ENCODE data around the gene DCDC2C.

Gene DCDC2C

GRCh38 chr2:3661149-3661660 lies 42.2 kb upstream of the DCDC2C start:
- H3K27ac ChIP-seq (ENCODE audit: extremely low read depth, low read depth, low read length) = no peak overlapping the region
- no peaks in the 10 kb centered on the region for H3K9me3 ChIP-seq (ENCODE audit: control insufficient read depth, insufficient read depth, low read depth, low read length)
- TF ChIP-seq ZNF169 (tag by site-specific recombination; IDR thresholded peaks at IDR 0.05) (no peak), ZNF19 (tag by site-specific recombination; IDR thresholded peaks at IDR 0.05; ENCODE audit: low read depth) (no peak), ZNF600 (tag by site-specific recombination; IDR thresholded peaks at IDR 0.05) (no peak), ZNF843 (tag by site-specific recombination; IDR thresholded peaks at IDR 0.05) (no peak), BCL6B (tag by site-specific recombination; IDR thresholded peaks at IDR 0.05) (no peak), ZBTB10 (tag by site-specific recombination; IDR thresholded peaks at IDR 0.05) (no peak), YY1 (tag by site-specific recombination; IDR thresholded peaks at IDR 0.05) (no peak), ZNF302 (tag by site-specific recombination; IDR thresholded peaks at IDR 0.05; ENCODE audit: low read depth) (no peak), REST (tag by site-specific recombination; IDR thresholded peaks at IDR 0.05) (no peak), ZNF510 (tag by site-specific recombination; IDR thresholded peaks at IDR 0.05; ENCODE audit: insufficient replicate concordance) (no peak), ZNF777 (tag by site-specific recombination; IDR thresholded peaks at IDR 0.05; ENCODE audit: borderline replicate concordance) (no peak)
- H3K4me3 ChIP-seq (ENCODE audit: low read depth, low read length) = no peak overlapping the region
- CTCF ChIA-PET = interaction anchor here (0.6 kb wide), 1 partner anchor 359 kb away, joined by 3 read pairs; no protein-coding TSS in a partner anchor
- no peaks in the 10 kb centered on the region for H3K4me1 ChIP-seq (ENCODE audit: control insufficient read depth, insufficient read depth, low read length)
- POLR2A ChIA-PET = no interaction called here
- no peaks in the 10 kb centered on the region for H3K36me3 ChIP-seq (ENCODE audit: control insufficient read depth in 2 of 2, insufficient read depth in 1 of 2, low read length in 2 of 2)

DNA sequence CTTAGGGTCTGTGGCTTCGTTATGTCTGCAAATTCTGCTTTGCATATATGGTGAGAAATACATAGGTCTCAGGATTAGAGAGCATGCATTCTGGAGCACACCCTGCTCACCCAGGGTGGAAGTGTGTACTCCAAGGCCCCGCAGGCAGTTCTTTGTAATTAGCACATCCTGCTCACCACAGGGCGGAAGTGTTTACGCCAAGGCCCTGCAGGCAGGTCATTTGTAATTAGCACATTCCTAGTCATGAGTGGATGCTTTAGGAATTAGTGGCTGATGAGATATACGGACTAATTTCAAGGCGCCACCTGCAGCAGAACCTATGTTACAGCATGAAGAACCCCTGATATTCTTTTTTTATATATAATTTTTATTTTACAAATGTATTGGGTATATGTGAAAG lies 41.1 kb upstream of the DCDC2C start:
- no peaks in the 10 kb centered on the region for H3K9me3 ChIP-seq (ENCODE audit: control insufficient read depth, insufficient read depth, low read depth, low read length)
- POLR2A ChIA-PET = no interaction called here
- no peak overlapping the region for H3K27ac ChIP-seq (ENCODE audit: extremely low read depth, low read depth, low read length)
- no peak for TF ChIP-seq ZSCAN23 (tag by site-specific recombination; IDR thresholded peaks at IDR 0.05)
- TF ChIP-seq ZNF600 (tag by site-specific recombination; IDR thresholded peaks at IDR 0.05) = no peak
- no peak for TF ChIP-seq ZNF48 (tag by site-specific recombination; IDR thresholded peaks at IDR 0.05)
- TF ChIP-seq FEZF1 (tag by site-specific recombination; IDR thresholded peaks at IDR 0.05) = no peak
- no peak for TF ChIP-seq ZNF211 (tag by site-specific recombination; IDR thresholded peaks at IDR 0.05; ENCODE audit: low read depth)
- no peak for TF ChIP-seq OSR2 (tag by site-specific recombination; IDR thresholded peaks at IDR 0.05)
- CTCF ChIA-PET = no interaction called here
- no peak overlapping the region for H3K4me3 ChIP-seq (ENCODE audit: low read depth, low read length)
- H3K4me1 ChIP-seq (ENCODE audit: control insufficient read depth, insufficient read depth, low read length) = no peaks in the 10 kb centered on the region
- no peaks in the 10 kb centered on the region for H3K36me3 ChIP-seq (ENCODE audit: control insufficient read depth in 2 of 2, insufficient read depth in 1 of 2, low read length in 2 of 2)

Data from HEK293 (cell line).